Measurements from ENCODE around the gene RAB1B. TPM values are rescaled to one million over a fixed set of nuclear protein-coding genes. Genes with fewer than 3 reads are reported as not detected.
"Not testable (repeated sequence)": the region's sequence is repeated elsewhere in the genome, so short reads cannot be mapped to it uniquely, and the experiment has no call there.

RAB1B gene
- polyA plus RNA-seq, 5 donors = 107 to 161 (median 120) TPM

GRCh38 chr11:66317723-66318599, 49.5 kb downstream of the RAB1B start:
- peak; percentile 71 to 78 for DNase-seq

GRCh38 chr11:66318600-66318970, 50.1 kb downstream of the RAB1B start:
- DNase-seq = no peak

GRCh38 chr11:66320289-66320688, 51.9 kb downstream of the RAB1B start:
- DNase-seq = not testable (repeated sequence)

- DNase-seq = not testable (repeated sequence)
These were observed 52.3 kb downstream of the RAB1B start for GRCh38 chr11:66320748-66321147.

GRCh38 chr11:66321606-66322005, 53.2 kb downstream of the RAB1B start:
- no peak for DNase-seq

GRCh38 chr11:66322732-66323427, 54.4 kb downstream of the RAB1B start:
- DNase-seq = no peak

GRCh38 chr11:66323684-66324083, 55.2 kb downstream of the RAB1B start:
- no peak for DNase-seq

GRCh38 chr11:66324664-66325063, 56.2 kb downstream of the RAB1B start:
- DNase-seq = no peak

GRCh38 chr11:66325263-66325671, 56.8 kb downstream of the RAB1B start:
- DNase-seq = no peak

- no peak for DNase-seq
These were observed 58.0 kb downstream of the RAB1B start for GRCh38 chr11:66326261-66327111.

Other genes with a start within 250 kb of the RAB1B start
- under 1 TPM in 1 of 5 donors, not detected in 4; 0.11 TPM for gene CATSPER1, start 242.2 kb upstream of the RAB1B start, polyA plus RNA-seq (ENCODE audit: insufficient read depth in 1 of 5, insufficient read length in 5 of 5, low replicate concordance in 1 of 5)
- under 1 TPM; 0.18 to 0.24 (median 0.19) TPM for gene GAL3ST3, start 219.5 kb upstream of the RAB1B start, polyA plus RNA-seq (ENCODE audit: insufficient read depth in 1 of 5, insufficient read length in 5 of 5, low replicate concordance in 1 of 5)
- 100 to 1,000 TPM; 168 to 227 (median 205) TPM for gene SF3B2, start 216.3 kb upstream of the RAB1B start, polyA plus RNA-seq (ENCODE audit: insufficient read depth in 1 of 5, insufficient read length in 5 of 5, low replicate concordance in 1 of 5)
- 10 to 100 TPM; 44.7 to 57.6 (median 49.0) TPM for gene PACS1, start 198.4 kb upstream of the RAB1B start, polyA plus RNA-seq (ENCODE audit: insufficient read depth in 1 of 5, insufficient read length in 5 of 5, low replicate concordance in 1 of 5)
- gene KLC2, start 10.9 kb upstream of the RAB1B start, polyA plus RNA-seq (ENCODE audit: insufficient read depth in 1 of 5, insufficient read length in 5 of 5, low replicate concordance in 1 of 5) = 10 to 100 TPM; 15.5 to 28.9 (median 21.4) TPM
- gene CNIH2, start 9.5 kb downstream of the RAB1B start, polyA plus RNA-seq (ENCODE audit: insufficient read depth in 1 of 5, insufficient read length in 5 of 5, low replicate concordance in 1 of 5) = 1 to 10 TPM; 3.4 to 5.2 (median 4.0) TPM
- 10 to 100 TPM; 26.3 to 66.5 (median 38.8) TPM for gene YIF1A, start 20.5 kb downstream of the RAB1B start, polyA plus RNA-seq (ENCODE audit: insufficient read depth in 1 of 5, insufficient read length in 5 of 5, low replicate concordance in 1 of 5)
- under 1 TPM; 0.33 to 0.51 (median 0.40) TPM for gene TMEM151A, start 23.3 kb downstream of the RAB1B start, polyA plus RNA-seq (ENCODE audit: insufficient read depth in 1 of 5, insufficient read length in 5 of 5, low replicate concordance in 1 of 5)
- 100 to 1,000 TPM in 2 of 5 donors, 10 to 100 TPM in 3; 67.2 to 162 (median 89.2) TPM for gene CD248, start 48.4 kb downstream of the RAB1B start, polyA plus RNA-seq (ENCODE audit: insufficient read depth in 1 of 5, insufficient read length in 5 of 5, low replicate concordance in 1 of 5)
- 1 to 10 TPM; 2.1 to 4.5 (median 3.5) TPM for gene RIN1, start 67.8 kb downstream of the RAB1B start, polyA plus RNA-seq (ENCODE audit: insufficient read depth in 1 of 5, insufficient read length in 5 of 5, low replicate concordance in 1 of 5)
- gene BRMS1, start 76.5 kb downstream of the RAB1B start, polyA plus RNA-seq (ENCODE audit: insufficient read depth in 1 of 5, insufficient read length in 5 of 5, low replicate concordance in 1 of 5) = 10 to 100 TPM; 21.8 to 32.5 (median 25.1) TPM
- gene B4GAT1, start 79.0 kb downstream of the RAB1B start, polyA plus RNA-seq (ENCODE audit: insufficient read depth in 1 of 5, insufficient read length in 5 of 5, low replicate concordance in 1 of 5) = 10 to 100 TPM; 28.1 to 38.5 (median 31.5) TPM
- 10 to 100 TPM in 2 of 5 donors, 1 to 10 TPM in 3; 7.1 to 12.0 (median 9.5) TPM for gene SLC29A2, start 103.1 kb downstream of the RAB1B start, polyA plus RNA-seq (ENCODE audit: insufficient read depth in 1 of 5, insufficient read length in 5 of 5, low replicate concordance in 1 of 5)
- gene NPAS4, start 152.4 kb downstream of the RAB1B start, polyA plus RNA-seq (ENCODE audit: insufficient read depth in 1 of 5, insufficient read length in 5 of 5, low replicate concordance in 1 of 5) = under 1 TPM; 0.14 to 0.38 (median 0.17) TPM
- gene MRPL11, start 170.2 kb downstream of the RAB1B start, polyA plus RNA-seq (ENCODE audit: insufficient read depth in 1 of 5, insufficient read length in 5 of 5, low replicate concordance in 1 of 5) = 10 to 100 TPM; 63.2 to 78.7 (median 73.0) TPM
- gene PELI3, start 198.3 kb downstream of the RAB1B start, polyA plus RNA-seq (ENCODE audit: insufficient read depth in 1 of 5, insufficient read length in 5 of 5, low replicate concordance in 1 of 5) = 1 to 10 TPM; 4.1 to 6.2 (median 4.6) TPM
- gene DPP3, start 211.8 kb downstream of the RAB1B start, polyA plus RNA-seq (ENCODE audit: insufficient read depth in 1 of 5, insufficient read length in 5 of 5, low replicate concordance in 1 of 5) = 10 to 100 TPM; 13.5 to 25.4 (median 15.8) TPM
- gene BBS1, start 242.0 kb downstream of the RAB1B start, polyA plus RNA-seq (ENCODE audit: insufficient read depth in 1 of 5, insufficient read length in 5 of 5, low replicate concordance in 1 of 5) = 10 to 100 TPM; 54.5 to 80.1 (median 58.5) TPM